Naive thymus-derived CD4-positive, alpha-beta T cell (primary cell): ENCODE measurements around the gene NUP93. TPM values are rescaled to one million over a fixed set of nuclear protein-coding genes. Genes with fewer than 3 reads are reported as not detected.
A peak's percentile ranks its signal among the peaks of the same experiment; 100 is the strongest.

ENCODE experiments used
- ATAC-seq: fragments of 150-1000 bp; cut with Tn5 transposase; 2 replicates; pipeline ENCODE4 v1.10.0; 2021; ENCODE audit warnings: mild to moderate bottlenecking, moderate library complexity
- CTCF ChIA-PET: fragments of 350-600 bp; sonication (Branson Sonifier 250); formaldehyde crosslinking; loops from one replicate; lab custom pipeline; 2021; ENCODE audit warnings: antibody characterized with exemption; lab: Charles Lee
- POLR2A ChIA-PET: fragments of 350-600 bp; sonication (Branson Sonifier 250); formaldehyde crosslinking; loops from one replicate; lab custom pipeline; 2021; ENCODE audit warnings: antibody characterized with exemption, inconsistent platforms; lab: Charles Lee
- DNase-seq, 9 donors: peaks; one replicate each; pipeline versions ENCODE4 v3.0.0 to v3.0.0-alpha.2; 2020 to 2022; ENCODE audit warnings: mixed read lengths in 1 of 9
- H3K27ac ChIP-seq: one replicate; pipeline ENCODE4 v1.7.0; 2013; ENCODE audit warnings: mild to moderate bottlenecking, low read depth, low read length, moderate library complexity
- H3K27me3 ChIP-seq, 2 donors: one replicate each; pipeline ENCODE4 v1.7.0; 2013; ENCODE audit warnings: low read length in 2 of 2, mild to moderate bottlenecking in 2 of 2, moderate library complexity in 2 of 2; ENCODE audit not compliant: control insufficient read depth in 2 of 2, insufficient read depth in 2 of 2
- H3K36me3 ChIP-seq, 3 experiments: 1 replicate in 2 of 3; 2 replicates in 1 of 3; pipeline ENCODE4 v1.7.0; 2013; ENCODE audit warnings: low read length in 3 of 3, mild to moderate bottlenecking in 3 of 3, moderate library complexity in 1 of 3; ENCODE audit not compliant: insufficient read depth in 3 of 3, control insufficient read depth in 2 of 3
- H3K4me1 ChIP-seq, 2 donors: one replicate each; pipeline ENCODE4 v1.7.0; 2013; ENCODE audit warnings: low read length in 2 of 2, mild to moderate bottlenecking in 2 of 2, moderate library complexity in 1 of 2; ENCODE audit not compliant: control insufficient read depth in 2 of 2, insufficient read depth in 2 of 2
- H3K4me3 ChIP-seq: 2 replicates; pipeline ENCODE4 v1.7.0; 2013; ENCODE audit warnings: mild to moderate bottlenecking, low read length
- H3K9me3 ChIP-seq, 3 experiments: 1 replicate in 2 of 3; 2 replicates in 1 of 3; pipeline ENCODE4 v1.7.0; 2013; ENCODE audit warnings: low read length in 3 of 3; ENCODE audit not compliant: control insufficient read depth in 2 of 3
- H3K27ac Mint-ChIP-seq, 9 donors: one replicate each; pipeline ENCODE4 v1.8.0; 2020 to 2022; ENCODE audit warnings: mixed read lengths in 9 of 9, mild to moderate bottlenecking in 8 of 9, moderate library complexity in 5 of 9, inconsistent platforms in 2 of 9
- H3K27me3 Mint-ChIP-seq, 5 donors: one replicate each; pipeline ENCODE4 v1.8.0; 2021 to 2022; ENCODE audit warnings: mixed read lengths in 5 of 5, mild to moderate bottlenecking in 1 of 5
- H3K36me3 Mint-ChIP-seq, 5 donors: one replicate each; pipeline ENCODE4 v1.8.0; 2020 to 2022; ENCODE audit warnings: mixed read lengths in 5 of 5, mild to moderate bottlenecking in 3 of 5, inconsistent platforms in 1 of 5
- H3K4me1 Mint-ChIP-seq, 7 donors: one replicate each; pipeline ENCODE4 v1.8.0; 2020 to 2022; ENCODE audit warnings: mixed read lengths in 7 of 7, mild to moderate bottlenecking in 3 of 7, inconsistent platforms in 1 of 7
- H3K4me3 Mint-ChIP-seq, 10 donors: one replicate each; pipeline ENCODE4 v1.8.0; 2020 to 2022; ENCODE audit warnings: mild to moderate bottlenecking in 10 of 10, mixed read lengths in 10 of 10, moderate library complexity in 6 of 10, inconsistent platforms in 2 of 10
- H3K9me3 Mint-ChIP-seq, 11 donors: one replicate each; pipeline ENCODE4 v1.8.0; 2020 to 2022; ENCODE audit warnings: mixed read lengths in 11 of 11, mild to moderate bottlenecking in 4 of 11, inconsistent platforms in 1 of 11, moderate library complexity in 1 of 11
- intact Hi-C, 2 donors: fragments of 100-400 bp; cut with micrococcal nuclease; formaldehyde crosslinking; loops; one replicate each; pipeline ENCODE4 v1.15.1; 2023
- polyA plus RNA-seq, 2 donors: library from polyadenylated mRNA; unstranded; fragments of 300-500 nt; fragmentation: Illumina TruSeq; gene quantifications; one replicate each; pipeline ENCODE4 v1.2.3, GENCODE V29; 2021
- total RNA-seq, 6 experiments: library from RNA in 5 of 6; stranded (reverse) in 5 of 6; gene quantifications; 1 replicate in 5 of 6; 2 replicates in 1 of 6; pipeline ENCODE4 v1.2.3 and lab custom pipeline; 2021 to 2026

The NUP93 gene
- total and polyA plus RNA-seq, 7 experiments from 2014 or later, result 53.0 to 90.5 (median 64.5) TPM

- H3K36me3 Mint-ChIP-seq, result peaks cover 4 to 54% (median 23%) of the 10 kb centered on the region in 5 donors
- no peaks in the 10 kb centered on the region for H3K27me3 Mint-ChIP-seq
- Histone ChIP-seq H3K4me1 (no peaks in the 10 kb centered on the region), H3K9me3 (no peaks in the 10 kb centered on the region), H3K36me3 (peaks cover 0 to 8% (median 3%) of the 10 kb centered on the region in 3 experiments), H3K4me3 (no peak overlapping the region), H3K27ac (no peak overlapping the region), H3K27me3 (no peaks in the 10 kb centered on the region)
- H3K9me3 Mint-ChIP-seq, result no peaks in the 10 kb centered on the region
- DNase-seq (no peak), ATAC-seq (no peak)
- intact Hi-C loops, result no loop called here
- ChIA-PET POLR2A (no interaction called here), CTCF (no interaction called here)
- H3K27ac Mint-ChIP-seq, result peak overlapping the region in 1 of 9 donors; percentile 35
- peak overlapping the region in 1 of 10 donors; percentile 29 for H3K4me3 Mint-ChIP-seq
- peaks cover 1 to 22% (median 6%) of the 10 kb centered on the region in 7 donors for H3K4me1 Mint-ChIP-seq
These were observed 34.9 kb downstream of the NUP93 start for GRCh38 chr16:56764835-56765234.

DNA sequence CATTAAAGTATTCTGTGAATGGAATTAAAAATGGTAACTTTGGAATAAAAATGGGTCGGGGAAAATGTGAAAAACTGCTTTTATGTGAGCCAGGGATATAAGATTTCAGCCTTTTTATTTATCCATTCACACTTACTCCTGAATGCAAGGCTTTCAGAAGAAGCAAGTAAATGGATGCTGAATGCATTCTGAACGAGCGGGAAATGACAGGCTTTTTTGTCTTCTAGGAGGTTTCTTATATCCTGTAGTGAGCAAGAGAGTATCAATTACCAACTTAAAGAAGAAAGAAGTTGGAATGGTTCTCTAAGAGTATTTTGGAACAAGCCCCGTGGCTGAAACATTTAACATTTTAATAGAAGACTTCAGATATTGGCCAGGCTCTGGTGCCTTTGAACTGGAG lies 36.0 kb downstream of the NUP93 start:
- Mint-ChIP-seq H3K4me1 (peaks cover 6 to 24% (median 8%) of the 10 kb centered on the region in 7 donors), H3K36me3 (peaks cover 4 to 44% (median 21%) of the 10 kb centered on the region in 5 donors), H3K9me3 (no peaks in the 10 kb centered on the region), H3K27me3 (no peaks in the 10 kb centered on the region), H3K27ac (no peak overlapping the region), H3K4me3 (no peak overlapping the region)
- no peak overlapping the region for H3K27ac ChIP-seq
- ChIA-PET POLR2A (no interaction called here), CTCF (interaction anchor here (0.7 kb wide), 1 partner anchor 171 kb away, joined by 3 read pairs; no protein-coding TSS in a partner anchor)
- ATAC-seq (no peak), DNase-seq (no peak)
- H3K4me3 ChIP-seq, result no peak overlapping the region
- H3K27me3 ChIP-seq, result no peaks in the 10 kb centered on the region
- H3K36me3 ChIP-seq, result no peaks in the 10 kb centered on the region
- intact Hi-C loops, result no loop called here
- H3K9me3 ChIP-seq, result no peaks in the 10 kb centered on the region
- no peaks in the 10 kb centered on the region for H3K4me1 ChIP-seq

GRCh38 chr16:56767024-56767423 lies 37.1 kb downstream of the NUP93 start:
- no peak overlapping the region for H3K27ac Mint-ChIP-seq
- Histone ChIP-seq H3K9me3 (no peaks in the 10 kb centered on the region), H3K4me1 (no peaks in the 10 kb centered on the region), H3K4me3 (no peak overlapping the region), H3K27ac (no peak overlapping the region), H3K36me3 (no peaks in the 10 kb centered on the region), H3K27me3 (no peaks in the 10 kb centered on the region)
- peaks cover 11 to 33% (median 16%) of the 10 kb centered on the region in 7 donors for H3K4me1 Mint-ChIP-seq
- no peaks in the 10 kb centered on the region for H3K9me3 Mint-ChIP-seq
- intact Hi-C loops, result no loop called here
- H3K4me3 Mint-ChIP-seq, result no peak overlapping the region
- CTCF ChIA-PET, result no interaction called here
- H3K27me3 Mint-ChIP-seq, result no peaks in the 10 kb centered on the region
- POLR2A ChIA-PET, result no interaction called here
- peaks cover 4 to 33% (median 14%) of the 10 kb centered on the region in 5 donors for H3K36me3 Mint-ChIP-seq
- DNase-seq (no peak), ATAC-seq (no peak)

DNA sequence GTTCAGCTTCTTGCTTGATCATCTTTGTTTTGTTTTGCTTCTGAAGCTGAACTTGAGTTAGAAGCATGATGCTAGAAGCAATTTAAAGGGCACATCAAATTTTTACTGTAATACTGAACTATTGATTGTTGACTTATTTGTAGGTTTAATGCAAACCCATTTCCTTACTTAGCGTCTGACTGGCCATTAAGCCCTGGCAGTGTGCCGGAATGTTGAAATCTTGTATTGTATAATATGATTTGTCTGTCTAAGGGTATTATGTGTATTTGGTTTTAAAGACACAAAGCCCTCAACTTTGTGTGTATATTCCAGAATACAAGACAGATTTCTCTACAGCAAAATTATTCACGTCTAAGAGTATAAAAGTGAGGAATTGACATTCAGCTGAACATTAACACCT lies 39.7 kb downstream of the NUP93 start:
- Mint-ChIP-seq H3K27ac (no peak overlapping the region), H3K4me1 (peaks cover 9 to 31% (median 24%) of the 10 kb centered on the region in 7 donors), H3K4me3 (no peak overlapping the region), H3K36me3 (peaks cover 0 to 24% (median 5%) of the 10 kb centered on the region in 5 donors), H3K9me3 (no peaks in the 10 kb centered on the region), H3K27me3 (no peaks in the 10 kb centered on the region)
- Histone ChIP-seq H3K36me3 (no peaks in the 10 kb centered on the region), H3K9me3 (no peaks in the 10 kb centered on the region), H3K27ac (no peak overlapping the region), H3K4me3 (no peak overlapping the region), H3K4me1 (no peaks in the 10 kb centered on the region), H3K27me3 (no peaks in the 10 kb centered on the region)
- CTCF ChIA-PET, result interaction anchor here (0.7 kb wide), 1 partner anchor 416 kb away, joined by 3 read pairs; no protein-coding TSS in a partner anchor
- POLR2A ChIA-PET, result no interaction called here
- no peak for ATAC-seq
- intact Hi-C loops, result no loop called here
- DNase-seq, result no peak

- ChIA-PET CTCF (no interaction called here), POLR2A (interaction anchor here (0.7 kb wide), 1 partner anchor 217 kb away, joined by 4 read pairs; no protein-coding TSS in a partner anchor)
- Histone ChIP-seq H3K4me3 (no peak overlapping the region), H3K9me3 (no peaks in the 10 kb centered on the region), H3K4me1 (no peaks in the 10 kb centered on the region), H3K36me3 (no peaks in the 10 kb centered on the region), H3K27ac (no peak overlapping the region), H3K27me3 (no peaks in the 10 kb centered on the region)
- Mint-ChIP-seq H3K4me3 (peak overlapping the region in 1 of 10 donors; percentile 60), H3K27me3 (no peaks in the 10 kb centered on the region), H3K27ac (peak overlapping the region in 3 of 9 donors; percentile 10 to 69 (median 37)), H3K36me3 (peaks cover 0 to 14% (median 4%) of the 10 kb centered on the region in 5 donors), H3K4me1 (peaks cover 9 to 28% (median 24%) of the 10 kb centered on the region in 7 donors), H3K9me3 (no peaks in the 10 kb centered on the region)
- ATAC-seq (no peak), DNase-seq (no peak)
- intact Hi-C loops, result no loop called here
These were observed 41.8 kb downstream of the NUP93 start for GRCh38 chr16:56771558-56772279.

DNA sequence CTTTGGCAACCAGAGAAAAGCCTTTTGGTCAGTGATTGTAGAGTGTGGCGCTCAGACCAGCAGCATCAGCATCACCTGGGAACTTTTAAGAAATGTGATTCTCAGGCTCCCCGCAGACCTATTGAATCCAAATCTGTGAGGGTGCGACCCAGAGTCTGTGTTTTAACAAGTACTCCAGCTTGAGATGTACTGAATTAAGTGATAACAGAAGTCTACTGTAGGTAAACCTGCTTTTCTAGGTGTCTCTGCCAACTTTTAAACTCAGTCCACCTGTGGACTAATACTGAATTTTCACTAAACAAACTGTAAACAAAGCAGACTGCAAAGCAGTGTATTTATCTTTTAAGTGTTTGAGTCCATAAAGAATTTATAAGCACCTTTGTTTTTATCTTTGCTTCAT lies 43.6 kb downstream of the NUP93 start:
- Mint-ChIP-seq H3K9me3 (no peaks in the 10 kb centered on the region), H3K4me3 (no peak overlapping the region), H3K27ac (no peak overlapping the region), H3K27me3 (no peaks in the 10 kb centered on the region), H3K36me3 (peaks cover 0 to 9% (median 0%) of the 10 kb centered on the region in 5 donors), H3K4me1 (peaks cover 11 to 31% (median 29%) of the 10 kb centered on the region in 7 donors)
- H3K36me3 ChIP-seq, result no peaks in the 10 kb centered on the region
- no peaks in the 10 kb centered on the region for H3K9me3 ChIP-seq
- H3K4me3 ChIP-seq, result no peak overlapping the region
- H3K27me3 ChIP-seq, result no peaks in the 10 kb centered on the region
- ChIA-PET CTCF (no interaction called here), POLR2A (no interaction called here)
- H3K27ac ChIP-seq, result no peak overlapping the region
- intact Hi-C loops, result no loop called here
- ATAC-seq, result no peak
- no peaks in the 10 kb centered on the region for H3K4me1 ChIP-seq
- no peak for DNase-seq
